Measurements from ENCODE around the gene HOXB7. TPM values are rescaled to one million over a fixed set of nuclear protein-coding genes. Genes with fewer than 3 reads are reported as not detected.

HOXB7 gene
- total and polyA plus RNA-seq, 8 donors, result 2.4 to 10.5 (median 6.4) TPM

DNA sequence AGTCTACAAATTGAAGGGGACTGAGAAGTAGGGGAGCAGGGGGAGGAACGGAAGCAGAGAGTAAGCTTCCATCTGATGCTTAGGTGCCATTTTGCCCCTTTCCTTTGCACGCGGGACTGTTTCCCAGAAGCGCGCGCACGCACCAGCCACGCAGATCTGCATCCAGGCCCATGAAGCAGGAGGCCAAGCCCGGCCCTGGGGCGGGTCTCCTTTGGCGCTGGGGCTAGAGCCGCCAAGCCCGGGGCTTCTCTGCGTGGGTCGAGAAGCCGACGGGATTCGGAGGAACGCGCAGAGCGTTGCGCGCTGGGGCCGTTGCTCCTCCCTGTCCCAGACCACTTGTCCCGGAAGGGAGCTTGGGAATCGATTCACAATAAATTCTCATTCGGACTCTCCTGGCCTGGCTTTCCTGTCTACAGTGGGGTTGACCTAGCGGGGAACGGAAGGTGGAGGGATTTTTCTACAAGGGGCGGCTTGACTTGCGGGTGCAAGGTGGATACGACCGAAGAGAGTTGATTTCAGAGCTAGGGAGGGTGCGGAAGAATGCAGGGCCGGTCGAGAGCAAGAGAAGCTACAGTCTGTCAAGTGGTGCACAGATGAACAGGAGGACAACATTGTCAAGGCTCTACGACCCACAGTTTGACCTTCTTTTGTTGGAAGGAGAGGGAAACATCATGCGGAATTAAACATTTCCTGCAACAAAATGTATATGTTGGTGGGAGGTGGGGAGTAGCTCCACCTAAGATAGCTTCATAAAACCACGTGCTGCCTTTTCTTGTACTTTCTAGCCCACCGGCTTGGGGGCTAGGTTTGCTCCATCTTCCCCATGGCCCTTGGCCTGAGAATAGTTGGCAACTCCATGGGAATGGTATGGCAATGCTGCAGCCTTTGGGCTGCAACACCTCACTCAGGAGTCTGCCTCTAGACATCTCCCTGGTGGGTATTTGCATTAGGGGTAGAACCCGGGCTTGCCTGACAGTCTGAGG, 10.9 kb upstream of the HOXB7 start:
- H3K4me3 ChIP-seq, result no peak overlapping the region
- ATAC-seq, result no peak
- H3K36me3 ChIP-seq, result no peaks in the 10 kb centered on the region
- H3K27ac ChIP-seq, result no peak overlapping the region
- no peak for DNase-seq
- peaks cover 14 to 34% of the 10 kb centered on the region in 2 donors for H3K4me1 ChIP-seq
- TF ChIP-seq, protein P1, sequence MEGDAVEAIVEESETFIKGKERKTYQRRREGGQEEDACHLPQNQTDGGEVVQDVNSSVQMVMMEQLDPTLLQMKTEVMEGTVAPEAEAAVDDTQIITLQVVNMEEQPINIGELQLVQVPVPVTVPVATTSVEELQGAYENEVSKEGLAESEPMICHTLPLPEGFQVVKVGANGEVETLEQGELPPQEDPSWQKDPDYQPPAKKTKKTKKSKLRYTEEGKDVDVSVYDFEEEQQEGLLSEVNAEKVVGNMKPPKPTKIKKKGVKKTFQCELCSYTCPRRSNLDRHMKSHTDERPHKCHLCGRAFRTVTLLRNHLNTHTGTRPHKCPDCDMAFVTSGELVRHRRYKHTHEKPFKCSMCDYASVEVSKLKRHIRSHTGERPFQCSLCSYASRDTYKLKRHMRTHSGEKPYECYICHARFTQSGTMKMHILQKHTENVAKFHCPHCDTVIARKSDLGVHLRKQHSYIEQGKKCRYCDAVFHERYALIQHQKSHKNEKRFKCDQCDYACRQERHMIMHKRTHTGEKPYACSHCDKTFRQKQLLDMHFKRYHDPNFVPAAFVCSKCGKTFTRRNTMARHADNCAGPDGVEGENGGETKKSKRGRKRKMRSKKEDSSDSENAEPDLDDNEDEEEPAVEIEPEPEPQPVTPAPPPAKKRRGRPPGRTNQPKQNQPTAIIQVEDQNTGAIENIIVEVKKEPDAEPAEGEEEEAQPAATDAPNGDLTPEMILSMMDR (IDR thresholded peaks at IDR 0.05), result no peak
- H3K27me3 ChIP-seq, result peaks cover 95 to 100% of the 10 kb centered on the region in 2 donors
- H3K9me3 ChIP-seq, result no peaks in the 10 kb centered on the region
- intact Hi-C loops (cut with DNase I), result no loop called here

DNA sequence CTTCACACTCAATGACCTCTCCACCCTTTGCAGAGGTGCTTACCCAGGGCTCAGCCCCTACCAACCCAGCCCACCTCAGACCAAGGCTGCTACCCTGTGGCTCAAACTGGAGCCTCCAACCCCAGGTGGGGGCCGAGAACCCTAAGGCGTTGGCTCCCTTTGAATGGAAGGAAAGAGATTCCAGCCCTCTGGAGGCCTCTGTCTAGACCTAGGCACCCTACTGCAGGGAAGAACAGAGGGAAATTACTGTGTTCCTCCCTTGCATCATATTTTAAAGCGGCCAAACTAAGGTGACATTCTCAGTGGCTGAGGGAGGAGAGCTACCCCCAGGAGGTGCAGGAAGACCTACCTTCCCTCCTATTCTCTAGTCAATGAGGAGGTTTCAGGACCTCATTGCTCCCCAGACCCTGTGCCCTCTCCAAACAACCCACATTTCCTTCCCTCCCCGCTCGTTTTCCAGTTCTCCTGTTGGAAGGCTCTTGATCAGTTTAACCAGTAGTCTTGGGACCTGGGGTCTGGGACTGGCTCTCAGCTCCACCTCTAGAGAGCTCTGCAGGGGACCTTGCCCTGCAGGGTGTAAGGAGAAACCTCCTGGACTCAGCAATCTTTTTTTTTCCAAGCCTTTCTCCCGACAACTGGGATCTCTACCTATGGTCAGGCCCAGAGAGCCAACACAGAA, 9.8 kb upstream of the HOXB7 start:
- no peak overlapping the region for H3K4me3 ChIP-seq
- peaks cover 8 to 23% of the 10 kb centered on the region in 2 donors for H3K4me1 ChIP-seq
- no peak overlapping the region for H3K27ac ChIP-seq
- TF ChIP-seq, protein P1 (IDR thresholded peaks at IDR 0.05), result no peak
- no peaks in the 10 kb centered on the region for H3K9me3 ChIP-seq
- ATAC-seq (no peak), DNase-seq (no peak)
- peaks cover 95 to 100% of the 10 kb centered on the region in 2 donors for H3K27me3 ChIP-seq
- H3K36me3 ChIP-seq, result no peaks in the 10 kb centered on the region
- intact Hi-C loops (cut with DNase I), result no loop called here

DNA sequence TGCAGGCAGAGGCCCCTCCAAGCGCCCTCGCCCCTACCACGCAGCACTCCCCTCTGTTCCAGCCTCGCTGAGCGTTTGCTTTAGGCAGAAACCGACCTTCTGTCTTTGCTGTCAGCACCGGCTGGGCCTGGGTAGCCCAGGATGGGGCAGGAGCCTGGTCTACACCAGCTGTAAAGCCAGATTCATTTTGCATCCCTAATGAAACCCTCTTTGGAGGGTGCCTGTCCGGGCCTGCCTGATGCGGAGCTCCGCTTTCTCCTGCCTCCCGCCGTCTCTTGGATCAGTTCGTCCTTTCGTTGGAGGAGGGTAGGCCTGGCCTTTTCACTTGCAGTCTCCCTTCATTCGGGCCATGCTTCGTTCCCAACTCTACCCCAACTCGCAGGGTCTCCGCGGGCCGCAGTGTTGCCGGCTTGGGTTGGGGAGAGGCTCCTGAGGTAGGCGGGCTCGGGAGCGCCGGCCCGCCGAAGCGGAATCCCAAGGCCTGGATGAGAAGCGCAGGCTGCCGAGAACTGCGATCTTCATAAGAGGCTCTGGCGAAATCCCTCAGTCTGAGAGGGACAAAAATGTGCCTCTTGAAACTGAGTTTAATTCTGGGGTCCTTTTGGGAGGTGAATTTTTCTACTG, 9.1 kb upstream of the HOXB7 start:
- Histone ChIP-seq H3K36me3 (no peaks in the 10 kb centered on the region), H3K27me3 (peaks cover 93 to 100% of the 10 kb centered on the region in 2 donors), H3K27ac (no peak overlapping the region), H3K4me1 (peaks cover 2 to 17% of the 10 kb centered on the region in 2 donors), H3K9me3 (no peaks in the 10 kb centered on the region), H3K4me3 (no peak overlapping the region)
- DNase-seq (no peak), ATAC-seq (no peak)
- TF ChIP-seq, protein P1 (IDR thresholded peaks at IDR 0.05), result no peak
- intact Hi-C loops (cut with DNase I), result no loop called here

DNA sequence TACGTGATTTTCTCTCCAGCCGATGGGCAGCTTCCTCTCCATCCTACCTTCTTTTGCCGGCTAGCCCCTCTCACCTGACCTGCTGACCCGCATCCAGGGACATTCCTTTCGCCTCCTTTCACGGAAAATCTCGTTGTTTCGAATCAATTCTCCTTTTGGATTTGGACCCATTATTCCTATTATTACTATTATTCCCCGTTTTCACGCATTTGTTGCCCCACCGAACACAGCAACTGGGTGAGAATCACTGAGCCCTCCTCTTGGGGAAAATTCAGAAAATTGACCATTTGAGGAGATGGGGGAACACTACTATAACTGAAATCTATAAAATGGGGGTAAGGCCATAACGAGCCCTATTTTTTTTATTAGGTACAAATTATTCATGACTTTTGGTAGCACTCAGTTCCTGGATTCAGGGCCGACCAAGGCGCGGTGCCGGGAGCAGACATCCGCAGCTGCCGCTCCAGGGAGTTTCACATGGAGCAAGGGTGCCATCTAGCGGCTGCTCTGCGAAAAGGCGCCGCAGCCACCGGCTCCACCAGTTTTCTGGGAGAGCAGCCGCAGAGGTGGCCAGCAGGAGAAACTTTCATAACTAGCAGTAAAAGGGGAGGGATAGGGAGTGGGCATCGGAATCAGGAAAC, 7.6 kb upstream of the HOXB7 start:
- no peaks in the 10 kb centered on the region for H3K36me3 ChIP-seq
- intact Hi-C loops (cut with DNase I), result no loop called here
- no peak overlapping the region for H3K27ac ChIP-seq
- peaks cover 93 to 100% of the 10 kb centered on the region in 2 donors for H3K27me3 ChIP-seq
- no peak overlapping the region for H3K4me3 ChIP-seq
- peaks cover 0 to 21% of the 10 kb centered on the region in 2 donors for H3K4me1 ChIP-seq
- DNase-seq (peak; percentile 84 to 95 (median 90)), ATAC-seq (peak; percentile 98)
- TF ChIP-seq, protein P1 (IDR thresholded peaks at IDR 0.05), result peak; percentile 96 to 99
- H3K9me3 ChIP-seq, result no peaks in the 10 kb centered on the region
